IMR-90 (cell line): ENCODE data around the gene GNE. TPM values are rescaled to one million over a fixed set of nuclear protein-coding genes. Genes with fewer than 3 reads are reported as not detected.

Experiments
- ATAC-seq: fragments of 200-7000 bp; cut with Tn5 transposase; 2 replicates; pipeline ENCODE4 v1.9.1; 2020; ENCODE audit warnings: low read depth, mild to moderate bottlenecking, moderate library complexity
- BruUV-seq: library from RNA; stranded (reverse); fragments of 400-500 nt; replicated peaks from 2 replicates; lab custom pipeline; 2021; lab: Mats Ljungman, UMichigan
- CTCF ChIA-PET: fragments of 300-600 bp; formaldehyde crosslinking; extraction: SDS; loops from one replicate; lab custom pipeline; 2021; ENCODE audit warnings: antibody characterized with exemption; lab: Yijun Ruan, JAX
- POLR2A ChIA-PET: fragments of 300-600 bp; sonication (Branson Sonifier 250); formaldehyde crosslinking; loops from one replicate; lab custom pipeline; 2022; ENCODE audit warnings: antibody characterized with exemption; ENCODE audit not compliant: unreplicated experiment; lab: Charles Lee
- DNase-seq: peaks from one replicate; pipeline ENCODE4 v3.0.0; 2013
- H2AFZ ChIP-seq: replicated peaks from 2 replicates; pipeline ENCODE3; 2013; ENCODE audit warnings: low read length, mild to moderate bottlenecking; ENCODE audit not compliant: poor library complexity
- H2AK5ac ChIP-seq: 2 replicates; pipeline ENCODE4 v1.6.1; 2013; ENCODE audit warnings: low read depth, low read length, inconsistent platforms
- H2AK9ac ChIP-seq: replicated peaks from 2 replicates; pipeline ENCODE3; 2013; ENCODE audit warnings: mild to moderate bottlenecking, low read depth, low read length, moderate library complexity; ENCODE audit not compliant: poor library complexity
- H2BK120ac ChIP-seq: 2 replicates; pipeline ENCODE4 v1.6.1; 2013; ENCODE audit warnings: low read depth, low read length, inconsistent platforms
- H2BK15ac ChIP-seq: 3 replicates; pipeline ENCODE4 v1.6.1; 2013; ENCODE audit warnings: low read depth, low read length, inconsistent platforms
- H2BK20ac ChIP-seq: 2 replicates; pipeline ENCODE4 v1.6.1; 2013; ENCODE audit warnings: low read depth, mild to moderate bottlenecking, inconsistent platforms, low read length, moderate library complexity
- H2BK5ac ChIP-seq: 2 replicates; pipeline ENCODE4 v1.6.1; 2013; ENCODE audit warnings: mild to moderate bottlenecking, low read depth, low read length, inconsistent platforms; ENCODE audit not compliant: poor library complexity, severe bottlenecking
- H3K14ac ChIP-seq: replicated peaks from 2 replicates; pipeline ENCODE4 v1.6.1; 2013; ENCODE audit warnings: low read depth, low read length, inconsistent platforms
- H3K18ac ChIP-seq: 2 replicates; pipeline ENCODE4 v1.6.1; 2013; ENCODE audit warnings: low read depth, low read length, control low read depth
- H3K23ac ChIP-seq: 2 replicates; pipeline ENCODE4 v1.6.1; 2013; ENCODE audit warnings: low read depth, low read length, inconsistent platforms
- H3K27ac ChIP-seq: 2 replicates; pipeline ENCODE4 v1.5.1; 2013; ENCODE audit warnings: mild to moderate bottlenecking, control low read depth, low read length; ENCODE audit not compliant: insufficient read depth
- H3K27me3 ChIP-seq: 2 replicates; pipeline ENCODE4 v1.6.1; 2013; ENCODE audit warnings: low read length; ENCODE audit not compliant: control insufficient read depth, insufficient read depth
- H3K36me3 ChIP-seq: 2 replicates; pipeline ENCODE4 v1.6.1; 2013; ENCODE audit warnings: low read length, mixed read lengths; ENCODE audit not compliant: control insufficient read depth, insufficient read depth
- H3K4ac ChIP-seq: 2 replicates; pipeline ENCODE4 v1.6.1; 2013; ENCODE audit warnings: low read depth, low read length, inconsistent platforms
- H3K4me1 ChIP-seq: 2 replicates; pipeline ENCODE4 v1.6.1; 2013; ENCODE audit warnings: low read length, mixed read lengths; ENCODE audit not compliant: control insufficient read depth, insufficient read depth
- H3K4me2 ChIP-seq: 2 replicates; pipeline ENCODE4 v1.6.1; 2013; ENCODE audit warnings: low read depth, mild to moderate bottlenecking, control low read depth, low read length, moderate library complexity
- H3K4me3 ChIP-seq: 2 replicates; pipeline ENCODE4 v1.5.1; 2013; ENCODE audit warnings: low read depth, mild to moderate bottlenecking, control low read depth, low read length, moderate library complexity; ENCODE audit not compliant: insufficient read depth
- H3K56ac ChIP-seq: 2 replicates; pipeline ENCODE4 v1.6.1; 2013; ENCODE audit warnings: low read length, inconsistent platforms; ENCODE audit not compliant: insufficient read depth; ENCODE audit errors: extremely low read depth
- H3K79me1 ChIP-seq, 2 experiments: 2 replicates each; pipeline ENCODE4 v1.6.1; 2013; ENCODE audit warnings: low read length in 2 of 2, inconsistent platforms in 1 of 2, low read depth in 1 of 2
- H3K9ac ChIP-seq: 2 replicates; pipeline ENCODE4 v1.6.1; 2013; ENCODE audit warnings: low read depth, low read length, control low read depth
- H3K9me1 ChIP-seq: 2 replicates; pipeline ENCODE4 v1.6.1; 2013; ENCODE audit warnings: low read length, inconsistent platforms; ENCODE audit not compliant: insufficient read depth
- H3K9me3 ChIP-seq: 2 replicates; pipeline ENCODE4 v1.6.1; 2013; ENCODE audit warnings: low read length; ENCODE audit not compliant: control insufficient read depth, insufficient read depth
- H4K20me1 ChIP-seq: 2 replicates; pipeline ENCODE4 v1.6.1; 2013; ENCODE audit warnings: low read length, inconsistent platforms; ENCODE audit not compliant: insufficient read depth
- H4K5ac ChIP-seq: 2 replicates; pipeline ENCODE4 v1.6.1; 2013; ENCODE audit warnings: mild to moderate bottlenecking, low read depth, low read length, control low read depth
- H4K8ac ChIP-seq, 2 experiments: 2 replicates each; pipeline ENCODE4 v1.6.1; 2013; ENCODE audit warnings: low read depth in 2 of 2, low read length in 2 of 2, control low read depth in 1 of 2, inconsistent platforms in 1 of 2
- H4K91ac ChIP-seq: 2 replicates; pipeline ENCODE4 v1.6.1; 2013; ENCODE audit warnings: low read depth, low read length, inconsistent platforms; ENCODE audit not compliant: insufficient read depth
- BHLHE40 ChIP-seq: fragments of 150-350 bp; IDR thresholded peaks from 2 replicates; pipeline ENCODE4 v1.6.1; 2016; ENCODE audit warnings: mild to moderate bottlenecking, low read depth, low read length
- CHD1 ChIP-seq: IDR thresholded peaks from 2 replicates; pipeline ENCODE4 v1.6.1; 2012; ENCODE audit warnings: low read depth, low read length, improper control_type of control experiment
- RCOR1 ChIP-seq: IDR thresholded peaks from 2 replicates; pipeline ENCODE4 v1.6.1; 2012; ENCODE audit warnings: mild to moderate bottlenecking, low read length, improper control_type of control experiment; ENCODE audit not compliant: insufficient replicate concordance
- WGBS, 2 experiments: methylation state at CpG; one replicate each; pipeline versions ENCODE4 v1.1.5 to v1.1.7; 2013; ENCODE audit warnings: missing lambda C conversion rate in 2 of 2; ENCODE audit not compliant: insufficient read length in 1 of 2; ENCODE audit errors: extremely low coverage in 2 of 2; 5-methylcytosine and 5-hydroxymethylcytosine counted together
- dilution Hi-C: fragments of 300-500 bp; cut with HindIII; formaldehyde crosslinking; loops from one replicate; pipeline ENCODE4 v1.14.3; 2018; ENCODE audit warnings: low sequenced_read_pairs; ENCODE audit not compliant: unreplicated experiment
- in situ Hi-C: fragments of 300-500 bp; cut with MboI; formaldehyde crosslinking; loops from 3 replicates; pipeline ENCODE4 v1.14.3; 2019; ENCODE audit warnings: low sequenced_read_pairs, inconsistent platforms, mixed read lengths
- intact Hi-C: fragments of 100-400 bp; cut with micrococcal nuclease; formaldehyde crosslinking; loops from 2 replicates; pipeline ENCODE4 v1.10.0; 2022
- polyA plus RNA-seq, 3 experiments: library from polyadenylated mRNA; depleted of rRNA; stranded (reverse); fragments of >200 nt; gene quantifications; 2 replicates each; pipeline ENCODE4 v1.2.3, GENCODE V29; 2012; ENCODE audit warnings: low replicate concordance in 1 of 3
- total RNA-seq: library from RNA; depleted of rRNA; stranded (reverse); fragments of >200 nt; gene quantifications from 2 replicates; pipeline ENCODE4 v1.2.3, GENCODE V29; 2012

GNE gene
- total and polyA plus RNA-seq, 2 of the 4 experiments (the other 2 are of a cell fraction): 11.7 to 34.1 TPM

DNA sequence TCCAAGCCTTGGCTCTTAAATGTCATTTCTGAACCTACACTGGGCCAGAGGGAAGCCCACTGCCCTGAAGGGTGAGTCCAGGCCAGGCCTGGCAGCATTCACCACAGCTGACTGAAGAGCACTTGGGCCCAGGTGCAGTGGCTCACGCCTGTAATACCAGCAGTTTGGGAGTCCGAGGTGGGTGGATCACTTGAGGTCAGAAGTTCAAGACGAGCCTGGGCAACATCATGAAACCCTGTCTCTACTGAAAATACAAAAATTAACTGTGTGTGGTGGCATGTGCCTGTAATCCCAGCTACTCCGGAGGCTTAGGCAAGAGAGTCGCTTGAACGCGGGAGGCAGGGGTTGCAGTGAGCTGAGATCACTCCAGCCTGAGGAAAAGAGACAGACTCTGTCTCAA is 84.0 kb downstream of the GNE start:
- ATAC-seq: no peak
- dilution Hi-C loops: no loop called here
- CTCF ChIA-PET: no interaction called here

More for the DNA sequence above, 84.0 kb downstream of the GNE start:
- H3K4ac ChIP-seq: no peak overlapping the region
- no peak overlapping the region for H3K18ac ChIP-seq
- no TSS peak for BruUV-seq
- TF ChIP-seq CHD1 (no peak), RCOR1 (no peak), BHLHE40 (no peak)
- no peak overlapping the region for H3K9ac ChIP-seq
- H2AK9ac ChIP-seq: no peak overlapping the region
- no peak overlapping the region for H4K91ac ChIP-seq
- H3K27me3 ChIP-seq: no peaks in the 10 kb centered on the region; the same call in 1 of the 2 replicates
- no peaks in the 10 kb centered on the region for H3K9me3 ChIP-seq
- H3K79me1 ChIP-seq: no peaks in the 10 kb centered on the region
- H2BK15ac ChIP-seq: no peak overlapping the region
- POLR2A ChIA-PET: no interaction called here
- no peak overlapping the region for H2AFZ ChIP-seq
- H4K8ac ChIP-seq: no peak overlapping the region
- WGBS, 2 experiments: no CpG with 5 or more reads among the region's 7 CpGs
- in situ Hi-C loops: loop anchor here (10.0 kb wide), 1 partner anchor 209 kb away; no protein-coding TSS in a partner anchor
- intact Hi-C loops: no loop called here
- no peaks in the 10 kb centered on the region for H4K20me1 ChIP-seq
- no peak overlapping the region for H4K5ac ChIP-seq
- H2BK5ac ChIP-seq: no peak overlapping the region
- H3K4me2 ChIP-seq: no peak overlapping the region
- H2BK20ac ChIP-seq: no peak overlapping the region
- no peaks in the 10 kb centered on the region for H3K36me3 ChIP-seq
- H2AK5ac ChIP-seq: no peak overlapping the region
- peaks cover 2% of the 10 kb centered on the region; the same call in 1 of the 2 replicates for H3K4me1 ChIP-seq
- H2BK120ac ChIP-seq: no peak overlapping the region
- no peak overlapping the region for H3K23ac ChIP-seq
- H3K4me3 ChIP-seq: no peak overlapping the region
- H3K9me1 ChIP-seq: no peaks in the 10 kb centered on the region
- DNase-seq: no peak
- H3K27ac ChIP-seq: no peak overlapping the region
- no peak overlapping the region for H3K56ac ChIP-seq
- no peak overlapping the region for H3K14ac ChIP-seq
